Uterus (tissue), 2 donors: ENCODE measurements around the gene UPK3BL2.
"Not testable (repeated sequence)": the region's sequence is repeated elsewhere in the genome, so short reads cannot be mapped to it uniquely, and the experiment has no call there.

Experiments
- POLR2A ChIP-seq, 2 donors: fragments of 450-650 bp; IDR thresholded peaks; one replicate each; pipeline ENCODE4 v1.6.1; 2016; ENCODE audit warnings: antibody characterized with exemption in 2 of 2, mild to moderate bottlenecking in 1 of 2, moderate library complexity in 1 of 2
- TF ChIP-seq, protein P1 (sequence below), 4 experiments: fragments of 200-600 bp in 2 of 4; fragments of 450-650 bp in 2 of 4; sonication (generic) in 2 of 4; IDR thresholded peaks; one replicate each; pipeline ENCODE4 v1.5.1; 2016 to 2019; ENCODE audit warnings: antibody characterized with exemption in 4 of 4, mild to moderate bottlenecking in 2 of 4, moderate library complexity in 1 of 4

GRCh38 chr7:102505298-102506185 is 38.0 kb downstream of the UPK3BL2 start:
- TF ChIP-seq, protein P1, sequence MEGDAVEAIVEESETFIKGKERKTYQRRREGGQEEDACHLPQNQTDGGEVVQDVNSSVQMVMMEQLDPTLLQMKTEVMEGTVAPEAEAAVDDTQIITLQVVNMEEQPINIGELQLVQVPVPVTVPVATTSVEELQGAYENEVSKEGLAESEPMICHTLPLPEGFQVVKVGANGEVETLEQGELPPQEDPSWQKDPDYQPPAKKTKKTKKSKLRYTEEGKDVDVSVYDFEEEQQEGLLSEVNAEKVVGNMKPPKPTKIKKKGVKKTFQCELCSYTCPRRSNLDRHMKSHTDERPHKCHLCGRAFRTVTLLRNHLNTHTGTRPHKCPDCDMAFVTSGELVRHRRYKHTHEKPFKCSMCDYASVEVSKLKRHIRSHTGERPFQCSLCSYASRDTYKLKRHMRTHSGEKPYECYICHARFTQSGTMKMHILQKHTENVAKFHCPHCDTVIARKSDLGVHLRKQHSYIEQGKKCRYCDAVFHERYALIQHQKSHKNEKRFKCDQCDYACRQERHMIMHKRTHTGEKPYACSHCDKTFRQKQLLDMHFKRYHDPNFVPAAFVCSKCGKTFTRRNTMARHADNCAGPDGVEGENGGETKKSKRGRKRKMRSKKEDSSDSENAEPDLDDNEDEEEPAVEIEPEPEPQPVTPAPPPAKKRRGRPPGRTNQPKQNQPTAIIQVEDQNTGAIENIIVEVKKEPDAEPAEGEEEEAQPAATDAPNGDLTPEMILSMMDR (IDR thresholded peaks at IDR 0.05), result not testable (repeated sequence)
- not testable (repeated sequence) for TF ChIP-seq POLR2A (IDR thresholded peaks at IDR 0.05)
